Suppressor macrophage treated with lipopolysaccharide for 1 hour (primary cell): ENCODE measurements around the gene PNMT.

Source experiments
- DNase-seq, 3 donors: peaks; one replicate each; pipeline ENCODE4 v3.0.0-alpha.2; 2020 to 2022

The PNMT gene

GRCh38 chr17:39667945-39668924 lies at the start of gene PNMT:
TSS of gene PNMT (plus strand) at chr17:39668453. CDS start at chr17:39668476, 23 bp downstream.
- peak; percentile 62 to 86 (median 66) for DNase-seq

GRCh38 chr17:39618956-39619785 lies 49.1 kb upstream of the PNMT start:
- DNase-seq = no peak

GRCh38 chr17:39619786-39620101 lies 48.5 kb upstream of the PNMT start:
- no peak for DNase-seq

- peak; percentile 84 to 89 (median 88) for DNase-seq
Measured at GRCh38 chr17:39621523-39622379, 46.5 kb upstream of the PNMT start.

- no peak for DNase-seq
Measured at GRCh38 chr17:39622380-39623006, 45.8 kb upstream of the PNMT start.

GRCh38 chr17:39623356-39623950 lies 44.8 kb upstream of the PNMT start:
- DNase-seq = peak; percentile 86 to 91 (median 91)

- no peak for DNase-seq
Measured at GRCh38 chr17:39624313-39624712, 43.9 kb upstream of the PNMT start.

GRCh38 chr17:39625198-39625785 lies 43.0 kb upstream of the PNMT start:
- no peak for DNase-seq

GRCh38 chr17:39626171-39627046 lies 41.8 kb upstream of the PNMT start, which contains the start of gene PPP1R1B:
TSS of gene PPP1R1B (plus strand) at chr17:39626952. CDS start at chr17:39627393, 441 bp downstream.
- peak in 1 of 3 donors; percentile 39 for DNase-seq

GRCh38 chr17:39627047-39627711 lies 41.1 kb upstream of the PNMT start:
- DNase-seq = no peak

GRCh38 chr17:39627712-39628516 lies 40.3 kb upstream of the PNMT start:
- DNase-seq = no peak

- no peak for DNase-seq
Measured at GRCh38 chr17:39628655-39629493, 39.4 kb upstream of the PNMT start.

GRCh38 chr17:39629494-39629880 lies 38.8 kb upstream of the PNMT start:
- DNase-seq = no peak

- peak; percentile 48 to 68 (median 64) for DNase-seq
Measured at GRCh38 chr17:39629898-39630297, 38.4 kb upstream of the PNMT start.

GRCh38 chr17:39631403-39631802 lies 36.9 kb upstream of the PNMT start:
- DNase-seq = no peak

GRCh38 chr17:39632153-39632941 lies 35.9 kb upstream of the PNMT start:
- no peak for DNase-seq
